Measurements from ENCODE around the gene SLC9C2.

DNA sequence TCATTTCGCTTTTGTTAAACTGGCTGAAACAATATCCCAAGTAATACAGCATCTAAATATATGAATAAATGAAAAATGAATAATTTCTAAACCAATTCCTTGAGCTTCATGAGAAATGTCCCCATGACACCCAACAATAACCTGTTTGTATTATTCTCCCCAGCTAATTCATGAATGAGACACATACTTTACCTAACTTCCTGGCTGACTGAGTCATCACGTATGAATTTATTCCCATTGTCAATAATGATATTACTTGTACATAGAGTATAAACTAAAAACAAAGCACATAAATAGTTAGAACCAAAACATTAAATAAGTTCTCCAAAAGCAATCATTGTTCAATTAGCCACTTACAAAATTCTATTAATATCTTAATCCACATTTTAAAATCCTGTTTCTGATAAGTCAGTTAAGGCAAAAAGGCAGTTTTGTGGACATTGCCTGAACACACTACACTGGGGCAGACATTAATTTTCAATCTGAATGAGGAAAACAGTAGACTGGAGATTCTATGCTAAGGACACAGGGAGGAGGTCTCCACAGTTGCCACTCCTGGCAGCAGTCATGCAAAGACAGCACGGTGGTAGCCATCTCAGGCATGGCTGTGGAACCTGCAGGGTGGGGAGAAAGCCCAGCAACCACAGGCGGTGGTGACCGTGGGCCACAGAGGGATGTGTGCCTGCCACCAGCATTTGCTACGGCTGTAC is 48.2 kb downstream of the SLC9C2 start:
- TF ChIP-seq, protein P1, sequence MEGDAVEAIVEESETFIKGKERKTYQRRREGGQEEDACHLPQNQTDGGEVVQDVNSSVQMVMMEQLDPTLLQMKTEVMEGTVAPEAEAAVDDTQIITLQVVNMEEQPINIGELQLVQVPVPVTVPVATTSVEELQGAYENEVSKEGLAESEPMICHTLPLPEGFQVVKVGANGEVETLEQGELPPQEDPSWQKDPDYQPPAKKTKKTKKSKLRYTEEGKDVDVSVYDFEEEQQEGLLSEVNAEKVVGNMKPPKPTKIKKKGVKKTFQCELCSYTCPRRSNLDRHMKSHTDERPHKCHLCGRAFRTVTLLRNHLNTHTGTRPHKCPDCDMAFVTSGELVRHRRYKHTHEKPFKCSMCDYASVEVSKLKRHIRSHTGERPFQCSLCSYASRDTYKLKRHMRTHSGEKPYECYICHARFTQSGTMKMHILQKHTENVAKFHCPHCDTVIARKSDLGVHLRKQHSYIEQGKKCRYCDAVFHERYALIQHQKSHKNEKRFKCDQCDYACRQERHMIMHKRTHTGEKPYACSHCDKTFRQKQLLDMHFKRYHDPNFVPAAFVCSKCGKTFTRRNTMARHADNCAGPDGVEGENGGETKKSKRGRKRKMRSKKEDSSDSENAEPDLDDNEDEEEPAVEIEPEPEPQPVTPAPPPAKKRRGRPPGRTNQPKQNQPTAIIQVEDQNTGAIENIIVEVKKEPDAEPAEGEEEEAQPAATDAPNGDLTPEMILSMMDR (IDR thresholded peaks at IDR 0.05): no peak
- TF ChIP-seq POLR2A (IDR thresholded peaks at IDR 0.05): no peak
